AG09319 (cell line): ENCODE measurements around the gene KSR2.

ENCODE experiments used
- DNase-seq: peaks from one replicate; pipeline ENCODE4 v3.0.0-alpha.2; 2010; ENCODE audit warnings: low read depth; ENCODE audit errors: extremely low read depth
- TF ChIP-seq, protein P1 (sequence below): IDR thresholded peaks from 2 replicates; pipeline ENCODE4 v1.5.1; 2011; ENCODE audit warnings: low read depth, mild to moderate bottlenecking, inconsistent platforms, low read length, moderate library complexity

The KSR2 gene

GRCh38 chr12:117467588-117467987 lies 501.2 kb downstream of the KSR2 start:
- DNase-seq = no peak
- TF ChIP-seq, protein P1, sequence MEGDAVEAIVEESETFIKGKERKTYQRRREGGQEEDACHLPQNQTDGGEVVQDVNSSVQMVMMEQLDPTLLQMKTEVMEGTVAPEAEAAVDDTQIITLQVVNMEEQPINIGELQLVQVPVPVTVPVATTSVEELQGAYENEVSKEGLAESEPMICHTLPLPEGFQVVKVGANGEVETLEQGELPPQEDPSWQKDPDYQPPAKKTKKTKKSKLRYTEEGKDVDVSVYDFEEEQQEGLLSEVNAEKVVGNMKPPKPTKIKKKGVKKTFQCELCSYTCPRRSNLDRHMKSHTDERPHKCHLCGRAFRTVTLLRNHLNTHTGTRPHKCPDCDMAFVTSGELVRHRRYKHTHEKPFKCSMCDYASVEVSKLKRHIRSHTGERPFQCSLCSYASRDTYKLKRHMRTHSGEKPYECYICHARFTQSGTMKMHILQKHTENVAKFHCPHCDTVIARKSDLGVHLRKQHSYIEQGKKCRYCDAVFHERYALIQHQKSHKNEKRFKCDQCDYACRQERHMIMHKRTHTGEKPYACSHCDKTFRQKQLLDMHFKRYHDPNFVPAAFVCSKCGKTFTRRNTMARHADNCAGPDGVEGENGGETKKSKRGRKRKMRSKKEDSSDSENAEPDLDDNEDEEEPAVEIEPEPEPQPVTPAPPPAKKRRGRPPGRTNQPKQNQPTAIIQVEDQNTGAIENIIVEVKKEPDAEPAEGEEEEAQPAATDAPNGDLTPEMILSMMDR = no peak

DNA sequence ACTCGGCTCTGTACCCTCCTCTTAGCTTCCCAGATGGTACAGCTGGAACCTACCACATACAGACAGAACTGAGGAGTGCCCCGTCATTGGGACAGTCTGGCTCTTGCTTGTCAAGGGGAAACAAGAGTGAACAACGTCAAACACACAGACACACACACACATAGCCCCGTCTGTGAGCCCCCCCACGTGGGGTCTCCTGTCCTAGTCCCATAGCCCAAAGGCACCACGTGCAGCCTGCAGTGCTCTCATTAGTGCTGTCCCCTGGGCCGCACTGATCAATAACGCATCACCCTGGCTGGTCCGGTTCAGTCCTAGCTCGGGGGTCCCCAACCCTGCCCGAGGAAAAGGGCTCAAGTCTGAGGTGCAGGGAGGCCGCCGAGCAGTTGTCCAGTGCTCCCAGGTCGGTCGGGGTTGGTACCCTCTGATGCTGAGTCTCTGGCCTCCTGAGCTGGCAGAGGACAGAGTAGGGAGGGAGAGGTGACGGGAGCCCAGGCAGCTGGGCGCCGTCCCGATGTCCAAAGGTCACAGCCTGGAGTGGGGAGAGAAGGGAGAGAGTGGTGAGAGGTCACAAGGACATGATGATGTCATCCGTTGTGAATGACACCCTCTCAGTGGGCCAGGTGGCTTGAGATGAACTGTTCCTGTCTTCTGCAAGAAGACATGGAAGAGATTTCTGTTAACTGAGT lies 502.0 kb downstream of the KSR2 start:
- TF ChIP-seq, protein P1 = no peak
- DNase-seq = no peak

GRCh38 chr12:117461732-117462131 lies 507.1 kb downstream of the KSR2 start:
- TF ChIP-seq, protein P1 = no peak
- no peak for DNase-seq

DNA sequence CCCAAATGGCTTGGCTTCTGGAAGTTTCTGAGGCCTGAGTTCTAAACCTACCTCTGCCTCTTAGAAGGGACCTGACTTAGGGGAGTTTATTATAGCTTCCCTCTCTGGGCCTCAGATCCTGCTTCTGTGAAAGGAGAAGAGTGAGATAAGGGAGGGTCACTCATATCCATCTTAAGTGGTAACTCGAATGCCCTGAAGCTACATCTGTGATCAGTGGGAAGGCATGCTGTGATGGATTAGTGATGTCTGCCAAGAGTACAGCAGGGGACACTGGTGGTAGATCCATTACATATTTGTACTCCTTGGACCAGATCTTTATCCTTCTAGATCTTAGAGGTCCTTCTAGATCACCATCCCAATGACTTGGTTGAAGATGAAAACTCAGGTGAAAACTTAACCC lies 509.6 kb downstream of the KSR2 start:
- TF ChIP-seq, protein P1 = no peak
- no peak for DNase-seq

DNA sequence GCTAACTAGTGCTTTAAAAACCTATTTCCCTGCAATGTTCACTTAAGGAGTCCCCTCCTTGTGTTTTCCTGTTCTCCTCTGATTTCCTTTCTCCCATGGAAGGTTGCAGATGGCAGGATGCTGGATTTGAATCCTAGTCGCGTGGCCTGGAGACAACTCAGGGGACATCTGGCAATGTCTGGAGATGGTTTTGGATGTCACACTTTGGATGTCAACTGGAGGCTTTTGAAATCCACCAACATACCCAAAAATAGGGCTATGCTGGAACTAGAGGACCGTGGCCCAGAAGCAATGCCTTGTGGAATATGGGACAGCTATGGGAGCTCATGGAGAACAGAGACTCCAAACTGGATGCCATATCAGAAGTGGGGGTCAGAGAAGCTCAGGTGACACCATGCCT lies 511.6 kb downstream of the KSR2 start:
- TF ChIP-seq, protein P1 = no peak
- no peak for DNase-seq

- TF ChIP-seq, protein P1 = no peak
- no peak for DNase-seq
Observed at GRCh38 chr12:117456076-117456475, 512.7 kb downstream of the KSR2 start.

DNA sequence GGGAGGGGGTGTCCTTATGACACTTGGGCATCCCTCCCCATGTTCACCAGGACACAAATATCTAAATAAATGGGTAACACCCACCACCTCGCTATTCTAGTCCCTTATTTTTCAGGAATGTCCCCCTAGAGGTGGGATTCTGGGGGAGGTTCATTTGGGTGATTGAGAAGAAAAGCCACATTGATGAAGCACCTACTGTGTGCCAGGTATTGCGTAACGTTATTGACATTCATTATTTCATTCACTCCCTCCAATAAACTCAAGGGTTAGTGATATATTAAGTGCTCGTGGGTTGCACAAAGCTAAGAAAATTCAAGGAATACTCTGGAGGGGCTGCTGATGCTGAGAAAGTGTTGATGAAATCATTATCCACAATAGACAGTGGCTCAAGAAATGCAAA lies 514.8 kb downstream of the KSR2 start:
- TF ChIP-seq, protein P1 = no peak
- no peak for DNase-seq
